H1 (cell line): ENCODE data around the gene NFAT5. TPM values are rescaled to one million over a fixed set of nuclear protein-coding genes. Genes with fewer than 3 reads are reported as not detected.

ENCODE experiments used
- CTCF ChIA-PET: fragments of 300-600 bp; sonication (Branson Sonifier 250); formaldehyde crosslinking; loops from one replicate; lab custom pipeline; 2021; ENCODE audit not compliant: partially characterized antibody; lab: Charles Lee
- POLR2A ChIA-PET: fragments of 300-600 bp; sonication (Branson Sonifier 250); formaldehyde crosslinking; loops from one replicate; lab custom pipeline; 2021; ENCODE audit warnings: inconsistent platforms; ENCODE audit not compliant: partially characterized antibody; lab: Charles Lee
- DNase-seq, 2 experiments: peaks; one replicate each; pipeline versions ENCODE4 v3.0.0 to v3.0.0-alpha.2; 2010 to 2022; ENCODE audit warnings: low spot score in 2 of 2, low read depth in 1 of 2, mixed read lengths in 1 of 2
- FAIRE-seq: peaks from 2 replicates; lab custom pipeline; 2011; peaks lifted over from hg19 to GRCh38; lab: Jason Lieb, UNC
- H2AFZ ChIP-seq: 2 replicates; pipeline ENCODE4 v1.8.1; 2012; ENCODE audit warnings: low read length, inconsistent platforms
- H2AK5ac ChIP-seq: 2 replicates; pipeline ENCODE4 v1.6.1; 2013; ENCODE audit warnings: low read depth, low read length
- H2BK120ac ChIP-seq: replicated peaks from 2 replicates; pipeline ENCODE3; 2013; ENCODE audit warnings: low read depth, low read length, inconsistent platforms
- H2BK12ac ChIP-seq: 2 replicates; pipeline ENCODE4 v1.6.1; 2013; ENCODE audit warnings: low read depth, low read length
- H2BK15ac ChIP-seq: 2 replicates; pipeline ENCODE4 v1.6.1; 2013; ENCODE audit warnings: low read length
- H2BK20ac ChIP-seq: 2 replicates; pipeline ENCODE4 v1.6.1; 2013; ENCODE audit warnings: low read length
- H2BK5ac ChIP-seq: 2 replicates; pipeline ENCODE4 v1.6.1; 2013; ENCODE audit warnings: low read depth, low read length
- H3K14ac ChIP-seq: 2 replicates; pipeline ENCODE4 v1.6.1; 2013; ENCODE audit warnings: inconsistent platforms; ENCODE audit not compliant: insufficient read length
- H3K18ac ChIP-seq: 2 replicates; pipeline ENCODE4 v1.6.1; 2013; ENCODE audit warnings: low read length; ENCODE audit errors: extremely low read depth
- H3K23ac ChIP-seq: 2 replicates; pipeline ENCODE4 v1.6.1; 2013; ENCODE audit warnings: inconsistent platforms; ENCODE audit not compliant: insufficient read length
- H3K23me2 ChIP-seq: 2 replicates; pipeline ENCODE4 v1.6.1; 2013; ENCODE audit warnings: low read depth, low read length
- H3K27ac ChIP-seq: 2 replicates; pipeline ENCODE4 v1.6.1; 2011; ENCODE audit warnings: low read depth, low read length, inconsistent platforms
- H3K27me3 ChIP-seq, 4 experiments: replicated peaks in 1 of 4; 1 replicate in 1 of 4; 2 replicates in 3 of 4; pipeline versions ENCODE4 v1.6.1 to v1.8.1; 2011 to 2013; ENCODE audit warnings: low read length in 3 of 4, mild to moderate bottlenecking in 3 of 4, inconsistent platforms in 2 of 4, mixed read lengths in 2 of 4, moderate library complexity in 1 of 4; ENCODE audit not compliant: control insufficient read depth in 3 of 4, insufficient read depth in 3 of 4; ENCODE audit errors: extremely low read depth in 1 of 4
- H3K36me3 ChIP-seq, 4 experiments: 2 replicates each; pipeline versions ENCODE4 v1.6.1 to v1.8.1; 2011 to 2013; ENCODE audit warnings: mild to moderate bottlenecking in 4 of 4, low read length in 3 of 4, moderate library complexity in 2 of 4, control low read depth in 1 of 4, inconsistent platforms in 1 of 4; ENCODE audit not compliant: insufficient read depth in 4 of 4, control insufficient read depth in 2 of 4
- H3K4ac ChIP-seq: replicated peaks from 2 replicates; pipeline ENCODE3; 2013; ENCODE audit warnings: low read length, low read depth, mixed read lengths, inconsistent platforms; ENCODE audit not compliant: insufficient read length
- H3K4me1 ChIP-seq, 4 experiments: replicated peaks in 1 of 4; 1 replicate in 1 of 4; 2 replicates in 3 of 4; pipeline versions ENCODE4 v1.6.1 to v1.8.1; 2011 to 2013; ENCODE audit warnings: low read length in 3 of 4, inconsistent platforms in 2 of 4, mixed read lengths in 1 of 4; ENCODE audit not compliant: insufficient read depth in 4 of 4, control insufficient read depth in 3 of 4
- H3K4me2 ChIP-seq, 2 experiments: 2 replicates each; pipeline versions ENCODE4 v1.6.1 to v1.8.1; 2011 to 2013; ENCODE audit warnings: low read depth in 2 of 2, low read length in 2 of 2, control low read depth in 1 of 2, inconsistent platforms in 1 of 2, mild to moderate bottlenecking in 1 of 2; ENCODE audit not compliant: insufficient read depth in 1 of 2
- H3K4me3 ChIP-seq, 4 experiments: fragments of 200-600, 300-600 bp in 1 of 4; sonication (generic), shearing (Covaris generic), sonication (Bioruptor Twin) in 1 of 4; 2 replicates each; pipeline versions ENCODE4 v1.5.1 to v1.8.1; 2011 to 2016; ENCODE audit warnings: low read length in 4 of 4, low read depth in 3 of 4, control low read depth in 2 of 4, inconsistent platforms in 2 of 4, mild to moderate bottlenecking in 2 of 4, mixed read lengths in 1 of 4, moderate library complexity in 1 of 4; ENCODE audit not compliant: insufficient read depth in 2 of 4; ENCODE audit errors: extremely low read depth in 1 of 4
- H3K56ac ChIP-seq: replicated peaks from 2 replicates; pipeline ENCODE3; 2013; ENCODE audit warnings: low read depth, mild to moderate bottlenecking, mixed read lengths, low read length, inconsistent platforms; ENCODE audit not compliant: insufficient read length
- H3K79me1 ChIP-seq: 2 replicates; pipeline ENCODE4 v1.6.1; 2013; ENCODE audit warnings: low read depth, low read length, control low read depth
- H3K79me2 ChIP-seq, 2 experiments: 2 replicates each; pipeline versions ENCODE4 v1.6.1 to v1.8.1; 2012 to 2013; ENCODE audit warnings: low read length in 2 of 2, mild to moderate bottlenecking in 2 of 2, inconsistent platforms in 1 of 2; ENCODE audit not compliant: insufficient read depth in 2 of 2, control insufficient read depth in 1 of 2
- H3K9ac ChIP-seq, 4 experiments: replicated peaks in 1 of 4; 1 replicate in 1 of 4; 2 replicates in 3 of 4; pipeline versions ENCODE4 v1.6.1 to v1.8.1; 2011 to 2013; ENCODE audit warnings: low read depth in 3 of 4, low read length in 3 of 4, control low read depth in 2 of 4, mild to moderate bottlenecking in 2 of 4, moderate library complexity in 2 of 4, inconsistent platforms in 1 of 4; ENCODE audit errors: extremely low read depth in 1 of 4
- H3K9me3 ChIP-seq, 2 experiments: 2 replicates each; pipeline versions ENCODE4 v1.6.1 to v1.8.1; 2012 to 2013; ENCODE audit warnings: mild to moderate bottlenecking in 2 of 2, moderate library complexity in 2 of 2, control low read depth in 1 of 2, inconsistent platforms in 1 of 2, low read depth in 1 of 2, low read length in 1 of 2, mixed read lengths in 1 of 2; ENCODE audit not compliant: insufficient read depth in 2 of 2
- H4K20me1 ChIP-seq, 2 experiments: replicated peaks in 1 of 2; 2 replicates each; pipeline versions ENCODE3 to v1.8.1; 2011 to 2013; ENCODE audit warnings: inconsistent platforms in 2 of 2, low read length in 2 of 2, mild to moderate bottlenecking in 1 of 2; ENCODE audit not compliant: insufficient read depth in 2 of 2, control insufficient read depth in 1 of 2
- H4K5ac ChIP-seq: 2 replicates; pipeline ENCODE4 v1.6.1; 2013; ENCODE audit warnings: low read length, low read depth, mixed read lengths, inconsistent platforms; ENCODE audit not compliant: insufficient read length
- H4K8ac ChIP-seq: 2 replicates; pipeline ENCODE4 v1.8.0; 2013; ENCODE audit warnings: mild to moderate bottlenecking, moderate library complexity, low read length, inconsistent platforms; ENCODE audit not compliant: insufficient read depth; ENCODE audit errors: extremely low read depth
- H4K91ac ChIP-seq: replicated peaks from 2 replicates; pipeline ENCODE3; 2013; ENCODE audit warnings: low read length, mixed read lengths, inconsistent platforms; ENCODE audit not compliant: insufficient read length
- CBX8 ChIP-seq: fragments of 300-800, 300-1000 bp; sonication (generic); IDR thresholded peaks from 2 replicates; pipeline ENCODE4 v1.7.1; 2016; ENCODE audit warnings: low read depth, low read length, borderline replicate concordance
- NANOG ChIP-seq: IDR thresholded peaks from 2 replicates; pipeline ENCODE4 v1.6.1; 2011; ENCODE audit warnings: low read length, low read depth, mild to moderate bottlenecking, inconsistent platforms; ENCODE audit not compliant: insufficient read depth, poor library complexity, severe bottlenecking
- RBBP5 ChIP-seq: IDR thresholded peaks from 2 replicates; pipeline ENCODE4 v1.7.1; 2012; ENCODE audit warnings: low read depth, mild to moderate bottlenecking, inconsistent platforms, low read length, moderate library complexity, borderline replicate concordance
- SUZ12 ChIP-seq: fragments of 200-600 bp; sonication (generic); IDR thresholded peaks from 2 replicates; pipeline ENCODE4 v1.6.1; 2012; ENCODE audit warnings: mild to moderate bottlenecking, inconsistent platforms, low read length, moderate library complexity, mixed read lengths
- WGBS, 2 experiments: shearing (Covaris generic) in 1 of 2; methylation state at CpG; one replicate each; pipeline versions ENCODE4 v1.1.6 to v1.1.7; 2013 to 2015; ENCODE audit warnings: low lambda C conversion rate in 2 of 2, mixed read lengths in 2 of 2, inconsistent platforms in 1 of 2, low coverage in 1 of 2, missing lambda C conversion rate in 1 of 2; ENCODE audit not compliant: insufficient replicate concordance in 2 of 2, insufficient coverage in 1 of 2, insufficient read length in 1 of 2; ENCODE audit errors: extremely low coverage in 1 of 2, missing lambda C conversion rate in 1 of 2; 5-methylcytosine and 5-hydroxymethylcytosine counted together
- polyA plus RNA-seq, 7 experiments: library from polyadenylated mRNA; depleted of rRNA in 3 of 7; stranded (reverse) in 5 of 7; unstranded in 2 of 7; fragments of >200 nt in 5 of 7; fragments of 200-250 nt in 2 of 7; gene quantifications; 1 replicate in 5 of 7; 2 replicates in 1 of 7; 4 replicates in 1 of 7; pipeline versions ENCODE4 v1.2.1 to v1.2.3, GENCODE V29; 2011 to 2013; ENCODE audit warnings: missing spikeins in 2 of 7, mixed read lengths in 2 of 7
- total RNA-seq: library from RNA; stranded (reverse); fragmentation: NEBNext Ultra II Directional; extraction: Animal tissue kit (Norgen Biotek cat#: 25700); gene quantifications from 2 replicates; pipeline ENCODE4 v1.2.1, GENCODE V29; 2021

NFAT5 gene
- total and polyA plus RNA-seq, 2 of the 8 experiments (the other 6 are each of a cell fraction or from before 2014, with no cell fraction given), result 8.9 to 29.0 TPM

DNA sequence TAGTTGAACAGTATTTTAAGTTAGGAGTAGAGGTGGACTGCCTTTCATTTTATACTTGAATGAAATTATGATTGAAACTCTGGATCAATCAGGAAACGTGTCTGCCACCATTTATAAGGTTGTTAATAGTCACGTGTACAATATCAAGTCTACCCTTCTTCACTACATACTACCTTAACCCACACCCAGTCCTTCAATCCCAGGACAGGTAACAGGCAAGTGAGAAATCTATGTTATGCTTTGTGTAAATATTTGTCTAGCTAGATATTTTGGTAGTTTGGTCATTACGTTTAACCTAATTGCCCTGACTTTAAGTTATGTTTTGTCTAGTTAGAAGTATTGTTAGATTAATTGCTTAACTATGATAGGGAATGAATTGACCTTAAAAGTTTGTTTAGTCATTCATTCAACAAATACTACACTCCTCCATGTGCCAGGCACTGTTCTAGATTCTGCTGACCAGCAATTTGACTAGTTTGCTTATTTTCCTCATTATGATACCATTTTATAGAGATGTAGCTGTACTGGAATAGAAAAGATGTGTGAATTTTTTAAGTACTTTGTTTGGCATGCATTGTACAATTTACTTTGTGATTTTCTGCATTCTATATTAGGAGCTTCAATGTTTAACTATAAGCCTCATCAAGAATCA is 88.6 kb downstream of the NFAT5 start:
- Histone ChIP-seq H3K4me1 (no peaks in the 10 kb centered on the region), H2BK15ac (no peak overlapping the region), H3K4me3 (no peak overlapping the region), H2AFZ (no peak overlapping the region), H3K9me3 (no peaks in the 10 kb centered on the region), H2BK12ac (no peak overlapping the region), H4K5ac (no peak overlapping the region), H3K27ac (no peak overlapping the region), H3K23me2 (no peaks in the 10 kb centered on the region), H3K4ac (no peak overlapping the region), H3K36me3 (peaks cover 0 to 25% (median 9%) of the 10 kb centered on the region in 4 experiments; a peak in 6 of 8 replicates), H3K79me1 (no peaks in the 10 kb centered on the region), H3K27me3 (no peaks in the 10 kb centered on the region), H3K4me2 (no peak overlapping the region), H3K56ac (no peak overlapping the region), H3K18ac (no peak overlapping the region), H2BK5ac (no peak overlapping the region), H4K20me1 (no peaks in the 10 kb centered on the region), H2AK5ac (no peak overlapping the region), H2BK20ac (no peak overlapping the region), H4K8ac (no peak overlapping the region), H3K23ac (no peak overlapping the region), H3K9ac (no peak overlapping the region), H2BK120ac (no peak overlapping the region), H3K14ac (no peak overlapping the region), H4K91ac (no peak overlapping the region), H3K79me2 (no peaks in the 10 kb centered on the region)
- DNase-seq (no peak), FAIRE-seq (no peak)
- 87% methylated on average over 3 of the region's 3 CpGs; no CpG with 5 or more reads in 1 of the 2 experiments for WGBS, 2 experiments
- CTCF ChIA-PET, result no interaction called here
- POLR2A ChIA-PET, result no interaction called here
- no peak for TF ChIP-seq SUZ12
- no peak for TF ChIP-seq CBX8
- TF ChIP-seq NANOG, result no peak
- TF ChIP-seq RBBP5, result no peak
